HG03159 (cell line): ENCODE data around the gene PGPEP1.
A peak's percentile ranks its signal among the peaks of the same experiment; 100 is the strongest.

Experiments
- ATAC-seq: cut with Tn5 transposase; IDR thresholded peaks from one replicate; pipeline ENCODE4 v1.9.1; 2021; ENCODE audit warnings: mild to moderate bottlenecking, moderate library complexity; ENCODE audit not compliant: unreplicated experiment

Gene PGPEP1

DNA sequence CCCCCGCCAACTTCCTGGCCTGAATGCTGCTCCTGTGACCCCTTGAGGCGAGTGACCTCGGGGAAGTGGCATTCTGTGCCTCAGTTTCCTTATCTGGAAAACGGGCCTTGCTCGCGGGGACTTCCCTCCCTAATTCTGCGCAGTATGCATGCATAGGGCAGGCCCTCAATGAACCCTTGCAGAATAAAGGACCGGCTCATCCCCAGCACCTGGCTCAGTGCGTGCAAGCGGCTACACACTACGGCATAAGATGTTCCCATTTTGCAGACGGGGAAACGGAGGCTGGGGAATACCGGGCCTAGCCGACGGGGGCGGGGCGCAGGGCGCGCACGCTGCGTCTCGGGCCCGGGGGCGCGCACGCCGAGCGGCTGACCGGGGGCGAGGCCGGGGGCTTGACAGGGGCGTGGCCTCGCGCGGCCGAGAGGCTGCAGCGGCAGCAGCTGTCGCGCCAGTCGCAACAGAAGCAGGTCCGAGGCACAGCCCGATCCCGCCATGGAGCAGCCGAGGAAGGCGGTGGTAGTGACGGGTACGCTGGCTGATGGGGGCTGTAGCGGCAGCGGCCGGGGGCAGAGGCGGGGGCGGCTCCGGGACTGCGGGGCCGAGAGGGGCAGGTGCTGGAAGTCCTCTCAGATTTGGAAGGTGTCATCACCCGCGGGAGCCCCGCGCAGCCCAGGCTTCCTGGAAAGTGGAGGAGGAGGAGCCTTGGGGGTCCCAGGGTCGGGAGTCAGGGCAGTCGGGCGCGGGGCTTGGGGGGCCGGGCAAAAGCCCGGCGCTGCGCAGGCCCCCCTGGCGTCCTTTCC is at the start of gene PGPEP1:
TSS of gene PGPEP1 (plus strand) at position 409 of the 800 bp plus-strand sequence. CDS start at position 493, 84 bp downstream.
- peak; percentile 70 for ATAC-seq

GRCh38 chr19:18291019-18291524 is 49.3 kb upstream of the PGPEP1 start:
- ATAC-seq, result no peak

DNA sequence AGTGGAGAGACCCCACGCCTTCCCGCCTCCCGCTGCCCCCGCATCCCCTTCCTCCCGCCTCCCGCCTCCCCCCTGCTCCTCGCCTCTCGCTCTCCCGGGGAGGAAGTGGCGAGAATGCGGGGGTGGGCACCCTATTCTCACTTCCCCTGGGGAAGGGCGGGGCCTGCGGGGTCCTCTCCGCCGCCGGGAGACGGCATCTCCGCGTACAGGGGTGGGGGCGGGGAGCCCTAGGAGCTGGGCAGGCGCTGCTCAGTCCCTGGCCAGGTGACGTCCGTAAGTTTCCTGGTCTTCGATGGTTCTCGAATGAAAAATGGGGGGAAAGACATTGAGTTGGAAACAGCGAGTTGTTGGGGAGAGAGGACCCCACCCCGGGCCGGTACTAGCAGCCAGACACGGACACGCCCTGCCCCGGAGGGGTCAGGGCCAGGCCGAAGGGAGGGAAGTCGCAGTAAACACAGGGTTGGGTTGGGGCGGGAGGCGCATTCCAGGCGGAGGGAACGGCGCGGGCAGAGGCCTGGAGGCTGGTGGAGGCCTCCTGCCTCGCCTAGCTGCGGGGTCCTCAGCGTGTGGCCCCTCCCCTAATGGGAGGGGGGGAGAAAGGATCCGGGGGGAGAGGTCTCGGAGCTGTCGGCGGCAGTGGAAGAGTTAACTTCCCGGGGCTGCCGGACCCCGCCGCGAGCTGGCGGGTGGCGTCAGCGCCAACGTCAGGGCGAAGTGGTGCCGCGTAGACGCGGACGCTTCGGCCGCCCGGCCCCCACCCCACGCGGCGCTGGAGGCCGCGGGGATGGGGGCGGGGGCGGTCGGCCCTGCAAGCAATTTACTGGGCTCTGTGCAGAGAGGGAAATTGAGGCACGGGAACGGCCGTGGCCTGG is 48.6 kb upstream of the PGPEP1 start:
- ATAC-seq, result no peak

- ATAC-seq, result no peak
Measured at GRCh38 chr19:18292462-18292809, 48.0 kb upstream of the PGPEP1 start.

DNA sequence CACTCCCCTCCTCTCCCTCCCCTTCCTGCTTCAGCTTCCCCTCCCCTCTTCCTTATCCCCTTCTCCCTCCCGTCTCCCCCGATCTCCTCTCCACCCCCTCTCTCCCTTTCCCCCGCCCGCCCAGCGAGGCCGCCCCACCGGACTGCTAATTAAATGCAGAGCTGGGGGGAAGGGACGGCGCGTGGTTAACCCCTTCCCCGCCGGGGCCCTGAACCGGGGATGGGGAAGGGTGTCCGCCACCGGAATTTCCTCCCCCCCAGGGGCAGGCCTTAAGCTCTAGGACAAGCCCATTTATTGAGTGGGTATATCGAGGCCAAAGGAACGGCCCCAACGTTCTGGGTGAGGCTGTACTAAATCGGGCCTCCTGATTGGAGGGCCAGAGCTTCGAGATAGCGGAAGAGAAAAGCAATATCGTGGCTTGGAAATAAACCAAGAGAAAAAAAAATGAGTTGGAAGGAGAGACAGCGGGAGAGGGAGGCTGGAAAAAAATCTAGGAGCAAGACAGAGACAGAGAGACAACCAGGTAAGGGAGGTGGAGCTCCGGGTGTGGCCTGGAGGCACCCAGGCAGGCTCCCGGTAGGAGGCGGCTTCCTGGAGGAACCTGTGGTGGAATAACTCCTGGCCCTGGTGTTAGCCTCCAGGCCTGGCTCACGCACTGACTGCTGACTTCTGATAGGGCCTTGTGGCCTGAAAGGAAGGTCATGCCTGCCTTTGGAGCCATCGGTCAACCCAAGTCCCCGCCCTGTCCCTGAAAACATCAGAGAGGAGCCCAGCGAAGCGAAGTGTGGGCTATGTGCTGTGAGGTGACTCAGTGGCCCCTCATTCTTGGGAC is 47.4 kb upstream of the PGPEP1 start:
- no peak for ATAC-seq

- no peak for ATAC-seq
Measured at GRCh38 chr19:18293642-18294466, 46.5 kb upstream of the PGPEP1 start.

GRCh38 chr19:18294467-18294864 is 45.9 kb upstream of the PGPEP1 start:
- ATAC-seq, result no peak

DNA sequence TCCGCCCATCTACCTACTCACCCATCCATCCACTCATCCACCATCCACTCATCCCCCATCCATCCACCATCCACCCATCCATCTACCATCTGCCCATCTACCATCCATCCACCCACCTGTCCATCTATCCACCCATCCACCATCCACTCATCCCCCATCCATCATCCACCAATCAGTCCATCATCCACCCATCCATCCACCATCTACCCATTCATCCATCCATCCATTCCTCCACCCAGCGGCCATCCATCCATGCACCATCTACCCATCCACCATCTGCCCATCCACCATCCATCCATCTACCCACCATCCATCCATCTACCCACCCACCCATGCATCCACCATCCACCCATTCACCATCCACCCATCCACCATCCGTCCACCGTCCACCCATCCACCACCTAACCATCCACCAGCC is 45.4 kb upstream of the PGPEP1 start:
- ATAC-seq, result no peak

GRCh38 chr19:18297308-18297707 is 43.1 kb upstream of the PGPEP1 start:
- ATAC-seq, result no peak

DNA sequence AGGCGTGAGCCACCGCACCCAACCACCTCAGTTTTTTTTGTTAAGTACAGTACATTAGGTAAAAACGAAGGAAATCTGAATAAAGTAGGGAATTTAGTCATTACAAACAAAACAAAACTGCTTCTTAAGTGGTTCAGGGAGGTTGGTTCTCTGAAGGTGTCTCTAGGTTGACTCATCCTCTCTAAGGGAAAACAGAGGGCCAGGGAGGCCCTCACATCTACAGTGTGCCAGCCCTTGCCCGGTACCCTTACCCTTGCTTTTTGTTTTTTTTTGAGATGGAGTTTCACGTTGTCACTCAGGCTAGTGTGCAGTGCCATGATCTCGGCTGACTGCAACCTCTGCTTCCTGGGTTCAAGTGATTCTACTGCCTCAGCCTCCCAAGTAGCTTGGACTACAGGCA is 41.8 kb upstream of the PGPEP1 start:
- no peak for ATAC-seq

DNA sequence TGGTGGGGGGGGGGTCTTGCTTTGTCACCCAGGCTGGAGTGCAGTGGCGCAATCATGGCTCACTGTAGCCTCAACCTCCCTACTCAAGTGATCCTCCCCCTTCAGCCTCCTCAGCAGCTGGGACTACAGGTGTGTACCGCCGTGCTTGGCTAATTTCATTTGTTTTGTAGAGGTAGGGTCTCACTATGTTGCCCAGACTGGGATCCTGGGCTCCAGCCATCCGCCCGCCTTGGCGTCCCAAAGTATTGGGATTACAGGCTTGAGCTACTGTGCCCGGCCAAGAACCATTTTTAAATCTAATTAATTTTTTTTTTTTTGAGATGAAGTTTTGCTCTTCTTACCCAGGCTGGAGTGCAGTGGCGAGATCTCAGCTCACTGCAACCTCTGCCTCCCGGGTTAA is 40.7 kb upstream of the PGPEP1 start:
- no peak for ATAC-seq

- ATAC-seq, result no peak
Measured at GRCh38 chr19:18300930-18301717, 39.3 kb upstream of the PGPEP1 start.

DNA sequence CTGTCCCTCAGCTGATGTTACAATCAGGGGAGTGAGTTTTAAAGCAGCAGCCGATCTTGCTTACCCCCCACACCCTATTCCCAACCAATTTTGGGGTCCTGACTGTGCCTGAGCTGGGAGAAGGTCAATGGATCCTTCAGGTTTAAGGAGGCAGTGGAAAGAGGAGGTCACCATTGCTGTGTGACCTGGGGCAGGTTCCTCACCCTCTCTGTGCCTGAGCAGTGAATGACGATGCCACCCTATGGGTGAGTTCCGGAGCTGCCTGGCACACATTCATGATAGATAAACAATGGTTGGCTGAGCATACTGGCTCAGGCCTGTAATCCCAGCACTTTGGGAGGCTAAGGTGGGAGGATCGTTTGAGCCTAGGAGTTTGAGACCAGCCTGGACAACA is 38.7 kb upstream of the PGPEP1 start:
- no peak for ATAC-seq

GRCh38 chr19:18304208-18304457 is 36.3 kb upstream of the PGPEP1 start:
- ATAC-seq, result no peak

DNA sequence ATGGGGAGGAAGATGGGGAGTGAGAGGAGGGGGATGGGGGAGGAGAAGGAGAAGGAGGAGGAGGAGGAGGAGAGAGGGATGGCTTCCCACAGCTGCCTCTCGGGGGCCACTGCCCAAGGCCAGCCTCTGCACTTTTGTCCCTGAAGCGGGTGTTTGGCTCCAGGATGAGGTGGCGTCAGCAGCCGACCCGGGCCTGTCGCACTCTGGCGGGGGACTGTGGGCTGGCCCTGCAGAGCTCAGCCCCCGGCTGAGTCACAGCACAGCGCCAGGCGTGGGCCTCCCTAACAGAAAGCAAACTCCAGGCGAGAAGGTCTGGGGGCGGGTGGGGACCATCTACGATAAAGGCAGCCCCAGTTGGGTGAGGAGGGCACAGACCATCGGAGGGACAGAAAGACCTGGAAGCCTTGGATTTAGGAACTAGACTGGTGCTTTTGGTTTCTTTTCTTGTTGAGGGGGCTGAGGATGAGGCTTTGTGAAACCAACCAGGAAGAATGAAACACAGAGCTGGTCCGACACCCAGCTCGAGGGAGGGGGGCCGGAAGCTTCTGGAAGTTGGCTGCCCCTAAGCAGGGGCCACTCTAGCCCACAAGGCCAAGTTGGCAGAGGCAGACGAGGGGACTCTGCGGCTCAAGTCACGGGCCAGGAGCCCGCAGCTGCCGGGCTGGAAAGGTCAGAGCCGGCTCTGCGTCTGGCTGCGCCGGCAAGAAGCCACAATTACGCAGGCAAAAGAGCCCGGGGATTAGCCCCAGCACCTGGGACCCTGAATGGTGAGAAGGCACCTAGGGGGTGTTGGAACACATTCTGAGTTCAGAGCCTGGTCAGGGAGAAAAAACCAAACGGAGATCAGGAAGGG is 35.7 kb upstream of the PGPEP1 start:
- peak; percentile 48 for ATAC-seq

- ATAC-seq, result no peak
Measured at GRCh38 chr19:18306209-18306887, 34.0 kb upstream of the PGPEP1 start.

- ATAC-seq, result no peak
Measured at GRCh38 chr19:18306888-18307260, 33.5 kb upstream of the PGPEP1 start.

- ATAC-seq, result no peak
Measured at GRCh38 chr19:18307271-18307681, 33.1 kb upstream of the PGPEP1 start.
